Stomach smooth muscle (tissue), 2 donors: ENCODE data around the gene ECI1.

Experiments used
- H3K27ac ChIP-seq: one replicate; pipeline ENCODE4 v1.7.0; 2013; ENCODE audit warnings: mild to moderate bottlenecking, low read length, inconsistent platforms
- H3K27me3 ChIP-seq, 2 donors: one replicate each; pipeline ENCODE4 v1.7.0; 2013; ENCODE audit warnings: low read length in 2 of 2; ENCODE audit not compliant: insufficient read depth in 2 of 2, control insufficient read depth in 1 of 2
- H3K36me3 ChIP-seq, 2 donors: one replicate each; pipeline ENCODE4 v1.7.0; 2013; ENCODE audit warnings: low read length in 2 of 2; ENCODE audit not compliant: control insufficient read depth in 2 of 2, insufficient read depth in 2 of 2
- H3K4me1 ChIP-seq: one replicate; pipeline ENCODE4 v1.7.0; 2013; ENCODE audit warnings: low read length; ENCODE audit not compliant: control insufficient read depth, insufficient read depth
- H3K4me3 ChIP-seq, 2 donors: one replicate each; pipeline ENCODE4 v1.7.0; 2013; ENCODE audit warnings: low read length in 2 of 2
- H3K9ac ChIP-seq, 2 donors: one replicate each; pipeline ENCODE4 v1.7.0; 2013; ENCODE audit warnings: low read length in 2 of 2, mild to moderate bottlenecking in 1 of 2
- H3K9me3 ChIP-seq, 2 donors: one replicate each; pipeline ENCODE4 v1.7.0; 2013; ENCODE audit warnings: low read length in 2 of 2; ENCODE audit not compliant: control insufficient read depth in 2 of 2
- donor health status: healthy.
- donor health status: Pancreatic carcinoma.

ECI1 gene

GRCh38 chr16:2199621-2200139 lies 51.7 kb downstream of the ECI1 start:
- peaks cover 22 to 30% of the 10 kb centered on the region in 2 donors for H3K27me3 ChIP-seq
- no peak overlapping the region for H3K27ac ChIP-seq
- H3K4me1 ChIP-seq, result peaks cover 20% of the 10 kb centered on the region
- no peak overlapping the region for H3K4me3 ChIP-seq
- H3K9ac ChIP-seq, result no peak overlapping the region
- H3K36me3 ChIP-seq, result no peaks in the 10 kb centered on the region
- no peaks in the 10 kb centered on the region for H3K9me3 ChIP-seq

- Histone ChIP-seq H3K4me1 (peaks cover 19% of the 10 kb centered on the region), H3K27me3 (peaks cover 28 to 36% of the 10 kb centered on the region in 2 donors), H3K9me3 (no peaks in the 10 kb centered on the region), H3K9ac (no peak overlapping the region), H3K4me3 (no peak overlapping the region), H3K36me3 (no peaks in the 10 kb centered on the region), H3K27ac (no peak overlapping the region)
Measured at GRCh38 chr16:2199095-2199494, 52.3 kb downstream of the ECI1 start.

- H3K27me3 ChIP-seq, result peaks cover 35 to 44% of the 10 kb centered on the region in 2 donors
- no peak overlapping the region for H3K9ac ChIP-seq
- H3K9me3 ChIP-seq, result no peaks in the 10 kb centered on the region
- H3K36me3 ChIP-seq, result no peaks in the 10 kb centered on the region
- no peak overlapping the region for H3K4me3 ChIP-seq
- no peak overlapping the region for H3K27ac ChIP-seq
- peaks cover 19% of the 10 kb centered on the region for H3K4me1 ChIP-seq
Measured at GRCh38 chr16:2198283-2198682, 53.1 kb downstream of the ECI1 start.

DNA sequence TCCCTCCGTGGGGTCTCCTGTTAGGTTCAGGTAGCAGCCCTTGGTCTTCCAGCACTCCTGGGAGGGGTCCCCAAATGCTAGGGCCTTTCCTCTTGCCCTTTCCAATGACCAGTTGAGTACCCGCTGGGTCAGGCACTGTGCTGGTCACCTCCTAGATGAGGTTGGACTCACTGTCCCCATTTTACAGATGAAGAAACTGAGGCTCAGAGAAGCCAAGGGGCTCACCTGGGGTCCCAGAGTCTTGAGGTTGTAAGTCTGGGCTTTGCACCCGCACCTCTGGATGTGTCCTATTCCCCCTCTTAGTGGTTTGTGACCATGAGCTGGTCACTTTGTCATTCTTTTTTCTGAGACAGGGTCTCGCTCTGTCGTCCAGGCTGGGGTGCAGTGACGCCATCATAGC lies 53.6 kb downstream of the ECI1 start:
- no peaks in the 10 kb centered on the region for H3K36me3 ChIP-seq
- H3K4me1 ChIP-seq, result peaks cover 19% of the 10 kb centered on the region
- no peaks in the 10 kb centered on the region for H3K9me3 ChIP-seq
- H3K27me3 ChIP-seq, result peaks cover 35 to 44% of the 10 kb centered on the region in 2 donors
- H3K4me3 ChIP-seq, result no peak overlapping the region
- no peak overlapping the region for H3K27ac ChIP-seq
- no peak overlapping the region for H3K9ac ChIP-seq

- Histone ChIP-seq H3K36me3 (no peaks in the 10 kb centered on the region), H3K4me3 (no peak overlapping the region)
Measured at GRCh38 chr16:2196981-2197511, 54.3 kb downstream of the ECI1 start.

DNA sequence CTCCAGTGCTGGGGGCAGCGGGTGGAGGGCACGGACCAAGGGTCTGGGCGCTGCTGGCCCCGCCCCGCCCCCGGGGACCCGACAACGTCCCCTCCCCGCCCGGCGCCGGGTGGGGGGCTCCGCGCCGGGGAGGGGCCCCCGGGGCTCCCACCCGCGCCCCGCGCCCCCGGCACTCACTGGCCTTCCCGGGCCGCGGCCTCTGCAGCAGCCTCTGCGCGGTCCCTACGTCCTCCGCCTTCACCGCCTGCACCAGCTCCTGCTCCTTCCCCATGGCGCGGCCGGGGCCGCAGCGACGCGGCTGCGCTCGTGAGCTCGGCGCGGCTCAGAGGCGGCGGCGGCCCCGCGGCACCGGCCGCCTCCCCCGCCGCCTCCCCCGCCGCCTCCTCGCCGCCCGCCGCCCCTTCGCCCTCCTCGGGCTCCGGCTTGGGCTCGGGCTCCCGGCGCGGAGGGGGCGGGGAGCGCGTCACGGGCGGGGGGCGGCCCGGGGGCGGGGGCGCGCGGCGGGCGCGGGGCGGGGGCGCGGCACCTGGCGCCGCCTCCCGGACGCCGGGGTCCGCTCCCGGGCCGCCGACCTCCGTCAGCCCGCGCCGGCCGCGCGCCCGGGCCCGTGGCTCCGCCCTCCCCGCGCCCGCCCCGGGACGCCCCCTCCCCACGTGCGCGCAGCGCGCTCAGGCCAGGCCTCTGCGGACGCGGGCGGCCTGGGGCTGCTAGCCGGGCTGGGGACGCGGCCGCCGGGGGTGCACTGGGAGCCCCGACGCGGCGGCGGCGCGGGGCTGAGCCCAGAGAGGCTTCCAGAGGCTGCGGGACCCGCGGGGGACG lies 55.0 kb downstream of the ECI1 start, which contains the start of gene CASKIN1:
Gene CASKIN1 (minus strand): TSS at position 444 of the 819 bp plus-strand sequence. CDS start 173 bp downstream, at position 271.
- H3K9me3 ChIP-seq, result no peaks in the 10 kb centered on the region
- no peak within 1 kb of the TSS for H3K9ac ChIP-seq
- no peak within 1 kb of the TSS for H3K27ac ChIP-seq
- H3K4me3 ChIP-seq, result peak within 1 kb of the TSS in 1 of 2 donors; percentile 35
- peaks cover 35 to 44% of the 10 kb centered on the region in 2 donors for H3K27me3 ChIP-seq
- peaks cover 19% of the 10 kb centered on the region for H3K4me1 ChIP-seq
- no peaks in the 10 kb centered on the region for H3K36me3 ChIP-seq

More at GRCh38 chr16:2196981-2197511, 54.3 kb downstream of the ECI1 start:
- Histone ChIP-seq H3K27me3 (peaks cover 35 to 44% of the 10 kb centered on the region in 2 donors), H3K27ac (no peak overlapping the region), H3K9ac (no peak overlapping the region), H3K9me3 (no peaks in the 10 kb centered on the region), H3K4me1 (peaks cover 19% of the 10 kb centered on the region)

DNA sequence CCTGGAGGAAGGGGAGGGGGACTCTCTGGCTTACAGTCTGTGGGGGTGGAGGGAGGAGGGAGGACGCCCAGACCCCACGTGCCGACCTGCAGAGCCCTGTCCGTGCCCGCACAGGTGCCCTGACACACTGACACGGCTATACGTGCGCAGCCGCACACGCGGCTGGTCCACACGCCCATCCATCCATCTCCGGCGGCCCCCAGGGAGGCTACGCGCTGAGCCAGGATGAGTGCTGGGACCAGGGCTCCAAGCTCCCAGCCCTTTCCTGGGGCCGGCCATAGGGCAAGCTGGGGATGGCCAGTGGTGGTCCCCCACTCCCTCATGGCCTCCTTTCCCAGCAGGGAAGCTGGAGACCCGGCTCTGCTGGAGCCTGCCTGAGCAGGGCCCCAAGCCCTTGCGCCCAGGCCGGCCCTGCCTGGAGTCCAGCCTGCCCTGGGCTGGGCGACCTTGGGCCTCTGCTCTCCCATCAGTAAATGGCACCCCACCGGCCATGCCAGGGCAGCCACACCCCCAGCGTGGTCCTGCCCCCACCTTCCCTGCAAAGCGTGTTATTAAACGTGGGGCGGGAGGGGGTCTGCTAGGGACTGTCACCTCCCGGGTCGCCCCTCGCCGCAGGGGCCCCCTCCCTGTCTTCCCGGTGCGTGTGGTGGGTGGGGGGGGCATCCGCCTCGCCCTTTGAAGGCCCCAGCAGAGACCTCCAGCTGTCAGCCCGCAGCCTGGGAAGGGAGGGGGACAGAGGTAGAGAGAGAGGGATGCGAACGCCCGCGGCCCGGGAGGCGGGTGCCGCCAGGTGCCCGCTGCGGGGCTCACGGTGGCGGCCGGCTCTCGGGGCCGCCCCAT lies 55.8 kb downstream of the ECI1 start:
- peaks cover 19% of the 10 kb centered on the region for H3K4me1 ChIP-seq
- peaks cover 35 to 44% of the 10 kb centered on the region in 2 donors for H3K27me3 ChIP-seq
- no peaks in the 10 kb centered on the region for H3K9me3 ChIP-seq
- no peak overlapping the region for H3K9ac ChIP-seq
- H3K36me3 ChIP-seq, result no peaks in the 10 kb centered on the region
- peak overlapping the region in 1 of 2 donors; percentile 35 for H3K4me3 ChIP-seq
- no peak overlapping the region for H3K27ac ChIP-seq

GRCh38 chr16:2194852-2195321 lies 56.5 kb downstream of the ECI1 start:
- Histone ChIP-seq H3K9me3 (no peaks in the 10 kb centered on the region), H3K4me1 (peaks cover 19% of the 10 kb centered on the region), H3K27ac (no peak overlapping the region), H3K27me3 (peaks cover 35 to 44% of the 10 kb centered on the region in 2 donors), H3K4me3 (no peak overlapping the region), H3K9ac (no peak overlapping the region), H3K36me3 (no peaks in the 10 kb centered on the region)

DNA sequence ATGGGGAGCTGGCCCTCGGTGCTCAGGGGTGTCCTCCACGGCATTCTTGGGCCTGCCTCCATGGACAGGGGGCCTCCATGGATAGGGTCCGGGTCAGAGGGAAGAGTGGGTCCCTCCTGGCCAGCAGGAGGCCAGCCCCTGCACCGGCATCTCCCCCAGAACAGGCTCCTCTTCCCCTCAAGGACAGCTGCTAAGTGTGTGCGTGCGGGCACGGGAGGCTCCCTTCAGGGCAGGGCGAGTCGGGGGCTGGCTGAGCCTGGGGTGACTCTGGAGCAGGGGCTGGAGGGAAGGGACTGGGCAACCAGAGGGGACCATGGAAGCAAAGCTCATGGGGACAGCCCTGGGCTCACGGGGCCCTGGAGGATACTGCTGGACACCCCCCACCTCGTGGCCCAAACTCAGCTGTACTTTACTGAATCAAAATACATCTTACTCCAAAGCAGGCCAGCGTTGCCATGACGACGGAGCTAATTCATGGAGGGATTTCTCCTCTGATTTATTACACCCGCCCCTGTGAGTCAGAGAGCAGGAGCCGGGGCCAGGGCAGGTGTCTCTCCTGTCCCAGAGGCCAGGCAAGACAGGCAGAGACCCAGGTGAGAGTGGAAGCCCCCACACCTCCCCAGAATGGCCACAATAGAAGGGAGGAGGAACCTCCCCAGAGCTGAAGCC lies 57.1 kb downstream of the ECI1 start:
- no peak overlapping the region for H3K27ac ChIP-seq
- peaks cover 19% of the 10 kb centered on the region for H3K4me1 ChIP-seq
- H3K36me3 ChIP-seq, result no peaks in the 10 kb centered on the region
- peaks cover 35 to 44% of the 10 kb centered on the region in 2 donors for H3K27me3 ChIP-seq
- no peak overlapping the region for H3K4me3 ChIP-seq
- H3K9me3 ChIP-seq, result no peaks in the 10 kb centered on the region
- no peak overlapping the region for H3K9ac ChIP-seq

DNA sequence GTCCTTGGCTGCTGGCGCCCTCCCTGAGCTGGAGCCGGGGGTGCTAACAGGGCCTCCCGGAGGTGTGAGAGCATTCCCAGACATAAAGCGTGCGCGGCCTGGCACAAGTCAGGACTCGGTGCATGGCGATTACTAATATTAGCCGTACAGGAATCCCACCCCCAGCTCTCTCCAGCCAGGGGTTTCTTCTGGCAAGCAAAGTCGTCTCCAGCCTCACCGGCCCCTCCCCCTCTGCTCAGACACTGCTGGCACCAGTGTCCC lies 60.0 kb downstream of the ECI1 start:
- peaks cover 22 to 29% of the 10 kb centered on the region in 2 donors for H3K27me3 ChIP-seq
- H3K4me1 ChIP-seq, result peaks cover 15% of the 10 kb centered on the region
- H3K9me3 ChIP-seq, result no peaks in the 10 kb centered on the region
- H3K9ac ChIP-seq, result no peak overlapping the region
- H3K36me3 ChIP-seq, result no peaks in the 10 kb centered on the region
- H3K27ac ChIP-seq, result no peak overlapping the region
- no peak overlapping the region for H3K4me3 ChIP-seq
